ENCODE results near the gene CORIN.
"Not testable (repeated sequence)": the region's sequence is repeated elsewhere in the genome, so short reads cannot be mapped to it uniquely, and the experiment has no call there.

Gene CORIN

DNA sequence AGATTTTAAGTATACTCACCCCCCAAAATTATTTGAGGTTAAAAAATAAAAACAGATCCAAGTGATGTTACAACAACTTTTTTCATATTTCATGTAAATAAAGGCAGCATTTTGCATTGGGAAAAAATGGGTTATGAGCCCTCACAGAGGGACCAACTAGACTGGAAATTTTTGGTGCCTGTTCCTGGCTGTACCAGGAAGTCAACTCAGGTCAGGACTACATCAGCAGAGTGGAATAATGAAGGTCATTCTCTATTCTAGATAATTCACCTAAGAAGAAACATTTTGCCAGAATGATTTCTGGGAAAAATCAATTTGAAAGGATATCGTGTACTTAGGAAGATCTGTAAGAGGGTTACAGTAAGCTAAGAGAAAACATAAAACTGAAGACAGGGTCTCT is 66.8 kb downstream of the CORIN start:
- no peak for DNase-seq (ENCODE audit: low spot score)

DNA sequence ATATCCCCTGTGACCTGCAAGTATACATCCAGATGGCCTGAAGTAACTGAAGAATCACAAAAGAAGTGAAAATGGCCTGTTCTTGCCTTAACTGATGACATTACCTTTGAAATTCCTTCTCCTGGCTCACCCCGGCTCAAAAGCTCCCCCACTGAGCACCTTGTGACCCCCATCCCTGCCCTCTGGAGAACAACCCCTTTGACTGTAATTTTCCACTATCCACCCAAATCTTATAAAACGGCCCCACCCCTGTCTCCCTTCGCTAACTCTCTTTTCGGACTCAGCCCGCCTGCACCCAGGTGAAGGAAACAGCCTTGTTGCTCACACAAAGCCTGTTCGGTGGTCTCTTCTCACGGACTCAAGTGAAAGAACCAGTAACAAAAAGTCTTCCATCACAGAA is 69.9 kb downstream of the CORIN start:
- not testable (repeated sequence) for DNase-seq (ENCODE audit: low spot score)

DNA sequence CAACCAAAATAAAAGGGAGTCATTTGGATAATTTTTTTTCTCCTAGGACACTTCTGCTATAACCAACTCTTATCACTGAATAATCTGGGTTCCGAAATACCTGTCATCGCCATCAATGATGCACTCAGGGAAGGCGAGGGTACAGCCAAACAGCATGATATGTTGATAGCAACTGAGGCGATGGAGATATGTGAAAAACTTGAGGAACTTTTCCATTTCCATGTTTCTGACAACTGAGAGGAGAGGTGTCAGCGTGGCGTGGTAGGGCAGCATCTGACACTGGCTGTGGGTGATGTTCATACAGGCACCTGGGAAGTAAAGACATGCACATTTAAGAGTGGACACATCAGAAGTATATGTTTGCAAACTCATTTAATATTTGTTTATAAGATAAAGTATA is 74.6 kb downstream of the CORIN start:
- no peak for DNase-seq (ENCODE audit: low spot score)

DNA sequence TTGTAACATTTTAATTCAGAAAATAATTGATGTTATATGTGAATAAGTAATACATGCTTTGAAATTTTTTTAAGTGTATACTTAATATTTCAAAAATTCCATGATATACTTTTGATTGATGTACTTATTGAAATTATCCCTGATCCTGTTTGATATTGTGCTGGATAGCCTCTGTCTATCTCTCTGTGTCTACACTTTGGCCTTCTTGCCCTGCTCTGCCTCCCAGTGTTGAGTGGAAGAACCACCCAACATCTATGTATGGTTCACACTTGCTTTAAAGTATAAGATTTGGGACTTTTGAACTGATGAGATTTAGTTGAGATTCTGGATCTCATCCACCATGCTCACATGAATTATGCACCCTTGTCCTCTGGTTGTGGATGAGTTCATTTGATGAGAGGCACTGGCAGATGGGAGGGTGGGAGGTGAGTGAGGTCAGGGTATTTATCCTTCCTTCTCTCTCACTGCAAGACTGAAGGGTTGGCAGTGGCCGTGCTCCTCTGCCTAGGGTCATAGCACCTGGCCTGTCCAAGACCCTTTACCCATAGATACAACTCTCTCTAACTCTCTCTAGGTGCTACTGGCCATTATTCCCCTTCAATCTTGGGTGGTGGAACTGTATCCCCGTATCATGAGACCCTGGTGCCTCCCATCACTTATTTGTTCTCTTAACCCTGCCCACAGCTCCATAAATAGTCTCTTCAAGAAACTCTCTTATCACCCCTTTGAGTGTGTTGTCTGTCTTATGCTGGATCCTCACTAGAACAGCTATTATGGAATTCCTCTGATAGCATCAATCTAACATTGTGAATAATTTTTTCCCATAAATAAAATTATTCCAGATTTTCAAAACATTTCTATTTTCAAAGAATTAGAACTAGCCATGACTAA is 75.2 kb downstream of the CORIN start:
- DNase-seq (ENCODE audit: low spot score), result no peak

- not testable (repeated sequence) for DNase-seq (ENCODE audit: low spot score)
These were observed 84.6 kb downstream of the CORIN start for GRCh38 chr4:47753316-47753715.

DNA sequence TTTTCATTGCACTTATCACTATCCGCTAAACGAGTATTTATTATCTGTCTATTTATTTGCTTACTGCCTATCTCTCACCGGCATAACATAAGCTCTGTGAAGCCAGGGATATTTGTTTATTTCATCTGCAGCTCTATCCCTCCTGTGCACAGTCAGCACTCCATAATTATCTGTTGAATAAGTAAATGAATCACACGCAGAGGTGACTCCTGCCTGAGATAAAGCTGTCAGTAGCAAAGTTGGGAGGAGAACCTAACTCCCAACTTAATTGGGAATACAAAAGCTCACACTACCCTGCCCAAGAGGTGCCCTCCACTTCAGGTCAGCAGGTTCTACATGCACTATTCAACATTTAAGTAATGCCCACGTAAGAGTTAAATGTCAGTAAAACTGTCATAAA is 85.7 kb downstream of the CORIN start:
- no peak for DNase-seq (ENCODE audit: low spot score)

- DNase-seq (ENCODE audit: low spot score), result no peak
These were observed 87.1 kb downstream of the CORIN start for GRCh38 chr4:47750788-47751187.

- no peak for DNase-seq (ENCODE audit: low spot score)
These were observed 88.0 kb downstream of the CORIN start for GRCh38 chr4:47749858-47750257.

DNA sequence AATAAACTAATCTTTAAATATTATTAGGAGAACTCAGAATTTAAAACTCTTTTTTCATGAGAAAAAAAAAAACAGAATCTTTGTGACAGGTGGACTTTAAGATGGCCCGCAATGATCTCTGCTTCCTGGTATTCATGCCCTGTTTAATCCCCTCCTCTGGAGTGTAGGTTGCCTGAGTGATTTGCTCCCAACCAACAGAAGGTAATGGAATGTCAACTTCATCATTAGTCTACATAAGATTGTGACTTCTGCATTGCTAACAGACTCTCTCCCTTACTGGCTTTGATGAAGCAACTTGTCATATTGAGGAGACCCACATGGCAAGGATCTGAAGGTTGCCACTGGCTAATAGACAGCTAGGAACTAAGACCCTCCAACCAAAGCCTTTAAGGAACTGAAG is 88.8 kb downstream of the CORIN start:
- DNase-seq (ENCODE audit: low spot score), result no peak

- no peak for DNase-seq (ENCODE audit: low spot score)
These were observed 89.9 kb downstream of the CORIN start for GRCh38 chr4:47747846-47748494.

DNA sequence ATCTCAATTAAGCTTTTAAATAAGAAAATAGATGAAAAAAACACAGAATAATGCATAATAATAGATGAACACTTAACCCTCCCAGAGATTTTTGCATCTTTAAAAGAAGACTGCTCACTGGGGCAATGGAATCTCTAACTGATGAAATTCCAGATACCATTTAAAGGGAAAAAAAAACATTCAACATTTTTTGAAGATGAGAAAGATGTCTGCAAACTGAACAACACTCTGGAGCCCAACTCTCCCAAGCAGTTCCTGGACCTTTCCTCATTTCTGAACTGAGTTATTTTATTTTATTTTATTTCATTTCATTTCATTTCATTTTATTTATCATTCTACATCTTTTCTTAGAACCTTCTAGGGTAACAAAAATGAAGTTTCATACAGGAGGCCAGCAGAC is 90.7 kb downstream of the CORIN start:
- DNase-seq (ENCODE audit: low spot score), result no peak

DNA sequence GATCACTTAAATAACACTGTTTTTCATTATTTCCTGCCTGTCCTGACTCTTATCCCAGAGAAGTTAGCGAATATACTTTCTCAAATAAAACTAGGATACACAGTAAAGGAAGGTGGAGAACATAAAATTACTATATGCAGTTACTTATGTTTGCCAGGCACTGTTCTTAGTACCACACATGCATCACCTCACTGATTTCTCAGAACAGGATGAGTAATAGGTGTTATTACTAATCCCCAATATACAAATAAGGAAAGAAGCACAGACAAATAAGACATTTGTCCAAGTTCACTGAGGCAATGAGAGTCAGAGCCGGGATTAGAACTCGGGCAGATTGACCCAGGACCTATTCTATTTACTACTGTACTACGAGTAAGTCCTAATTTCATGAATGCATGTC is 91.7 kb downstream of the CORIN start:
- no peak for DNase-seq (ENCODE audit: low spot score)

- no peak for DNase-seq (ENCODE audit: low spot score)
These were observed 93.0 kb downstream of the CORIN start for GRCh38 chr4:47744843-47745382.

DNA sequence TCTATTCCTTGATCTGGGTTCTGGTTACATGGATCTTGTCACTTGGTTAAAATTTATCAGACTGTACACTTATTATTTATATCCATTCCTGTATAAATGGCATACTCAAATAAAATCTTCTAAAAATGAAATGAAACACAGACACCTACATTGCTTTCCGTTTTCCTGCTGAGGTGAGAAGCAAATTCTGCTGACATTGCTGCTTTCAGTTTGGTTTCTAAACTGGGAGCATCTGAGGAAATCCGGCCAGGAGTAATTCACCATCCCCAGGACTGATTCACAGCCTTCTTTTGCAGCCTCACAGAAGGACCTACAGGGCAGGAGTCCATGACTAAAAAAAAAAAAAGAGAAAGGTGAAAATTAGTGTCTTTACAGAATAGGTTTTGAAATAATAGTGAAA is 93.6 kb downstream of the CORIN start:
- no peak for DNase-seq (ENCODE audit: low spot score)

- DNase-seq (ENCODE audit: low spot score), result no peak
These were observed 96.7 kb downstream of the CORIN start for GRCh38 chr4:47741200-47741599.

DNA sequence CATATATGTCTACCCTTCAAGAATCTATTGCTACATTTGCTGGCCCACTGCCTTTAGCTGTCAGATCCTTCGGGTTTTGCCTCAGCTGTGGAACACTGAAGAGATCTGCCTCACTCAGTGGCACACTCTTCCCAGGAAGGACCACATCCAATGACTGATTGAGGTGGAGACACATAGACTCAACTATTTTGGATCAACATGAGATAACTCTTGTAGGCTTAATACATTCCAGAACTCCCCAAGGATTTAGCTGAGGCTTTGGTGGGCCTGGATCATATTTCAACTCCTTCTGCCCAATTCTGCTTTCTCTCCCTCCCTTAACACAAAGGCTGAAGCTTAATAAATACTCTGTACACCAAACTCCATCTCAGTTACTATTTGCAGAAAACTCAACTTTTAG is 100.5 kb downstream of the CORIN start:
- DNase-seq (ENCODE audit: low spot score), result no peak

DNA sequence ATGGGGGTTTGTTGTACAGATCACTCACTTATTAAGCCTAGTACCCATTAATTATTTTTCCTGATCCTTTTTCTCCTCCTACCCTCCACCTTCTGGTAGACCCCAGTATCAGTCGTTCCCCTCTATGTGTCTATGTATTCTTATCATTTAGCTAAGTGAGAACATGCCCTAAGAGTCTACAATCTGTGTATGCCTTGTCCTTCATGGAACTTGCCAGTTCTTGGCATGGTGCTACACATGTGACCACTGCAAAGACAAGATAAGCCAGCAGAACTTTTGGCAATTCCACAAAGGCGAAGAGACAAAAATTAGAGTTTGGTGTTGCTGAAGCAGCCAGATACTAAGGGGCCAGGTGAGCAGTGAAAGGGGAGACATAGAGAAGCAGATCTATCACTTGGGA is 101.3 kb downstream of the CORIN start:
- no peak for DNase-seq (ENCODE audit: low spot score)

- no peak for DNase-seq (ENCODE audit: low spot score)
These were observed 101.7 kb downstream of the CORIN start for GRCh38 chr4:47736146-47736545.

GRCh38 chr4:47733302-47734175 is 104.3 kb downstream of the CORIN start:
- DNase-seq (ENCODE audit: low spot score), result no peak

DNA sequence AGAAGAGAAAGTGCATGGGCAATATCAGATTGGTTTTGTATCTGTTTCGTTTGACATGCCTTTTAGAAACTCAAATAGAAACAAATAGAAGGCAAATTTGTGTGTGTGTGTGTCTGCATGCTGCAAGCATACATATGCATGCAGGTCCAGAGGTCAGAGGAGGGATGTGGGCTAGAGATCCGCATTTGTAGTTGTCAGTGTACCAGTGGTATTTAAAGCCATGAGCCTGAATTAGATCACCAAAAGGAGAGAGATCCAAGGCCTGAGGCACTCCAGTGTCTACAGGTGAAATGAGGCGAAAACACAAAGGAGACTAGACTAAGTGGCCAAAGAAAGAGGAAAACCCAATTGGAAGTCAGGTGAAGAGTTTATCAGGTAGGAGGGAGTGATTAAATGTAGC is 106.7 kb downstream of the CORIN start:
- no peak for DNase-seq (ENCODE audit: low spot score)

DNA sequence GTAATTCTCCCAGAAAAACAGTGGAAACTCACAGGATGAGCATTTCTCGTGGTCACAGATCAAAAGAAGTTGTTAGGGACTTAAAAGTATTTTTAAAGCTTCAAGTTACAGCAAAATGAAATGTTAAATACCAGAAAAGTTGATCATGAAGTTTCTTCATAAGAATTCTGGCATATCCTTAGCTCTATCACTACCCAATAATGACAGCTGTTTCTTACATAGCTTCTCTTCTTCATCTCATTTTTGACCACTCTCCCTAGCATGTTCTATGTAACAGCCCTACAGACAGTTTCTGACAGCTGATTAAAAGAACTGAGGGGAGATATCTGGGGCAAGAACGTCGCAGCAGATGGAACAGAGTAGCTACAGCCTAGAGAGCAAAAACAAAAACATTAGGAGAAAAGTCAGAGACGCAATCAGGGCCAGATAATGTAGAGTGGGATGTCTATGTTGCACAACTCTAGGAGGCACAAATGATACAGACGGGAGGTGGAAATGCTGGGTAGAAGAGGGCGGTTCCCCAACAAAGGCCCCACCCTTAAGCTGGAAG is 108.7 kb downstream of the CORIN start:
- DNase-seq (ENCODE audit: low spot score), result no peak
